WERI-Rb-1 (cell line): ENCODE measurements around the gene GDF11.

ENCODE experiments used
- DNase-seq: peaks from one replicate; pipeline ENCODE4 v3.0.0-alpha.2; 2020
- H3K27ac ChIP-seq: fragments of 250-450 bp; sonication (Bioruptor Pico); 2 replicates; pipeline ENCODE4 v1.5.1; 2020; ENCODE audit warnings: mild to moderate bottlenecking, moderate library complexity
- H3K27me3 ChIP-seq: fragments of 250-450 bp; sonication (Bioruptor Pico); 2 replicates; pipeline ENCODE4 v1.5.1; 2021; ENCODE audit warnings: mild to moderate bottlenecking, low read depth, moderate library complexity; ENCODE audit not compliant: insufficient read depth, severe bottlenecking
- H3K36me3 ChIP-seq: fragments of 250-450 bp; sonication (Bioruptor Pico); 2 replicates; pipeline ENCODE4 v1.5.1; 2020; ENCODE audit warnings: mild to moderate bottlenecking, moderate library complexity
- H3K4me3 ChIP-seq: 2 replicates; pipeline ENCODE4 v1.5.1; 2011; ENCODE audit warnings: low read depth, mild to moderate bottlenecking, control low read depth, low read length
- H3K9me3 ChIP-seq: fragments of 250-450 bp; sonication (Bioruptor Pico); 2 replicates; pipeline ENCODE4 v1.5.1; 2021; ENCODE audit warnings: mild to moderate bottlenecking, moderate library complexity; ENCODE audit not compliant: severe bottlenecking
- TF ChIP-seq, protein P1 (sequence below): IDR thresholded peaks from 2 replicates; pipeline ENCODE4 v1.5.1; 2011; ENCODE audit warnings: low read depth, mild to moderate bottlenecking, control low read depth, inconsistent platforms, low read length

GDF11 gene

DNA sequence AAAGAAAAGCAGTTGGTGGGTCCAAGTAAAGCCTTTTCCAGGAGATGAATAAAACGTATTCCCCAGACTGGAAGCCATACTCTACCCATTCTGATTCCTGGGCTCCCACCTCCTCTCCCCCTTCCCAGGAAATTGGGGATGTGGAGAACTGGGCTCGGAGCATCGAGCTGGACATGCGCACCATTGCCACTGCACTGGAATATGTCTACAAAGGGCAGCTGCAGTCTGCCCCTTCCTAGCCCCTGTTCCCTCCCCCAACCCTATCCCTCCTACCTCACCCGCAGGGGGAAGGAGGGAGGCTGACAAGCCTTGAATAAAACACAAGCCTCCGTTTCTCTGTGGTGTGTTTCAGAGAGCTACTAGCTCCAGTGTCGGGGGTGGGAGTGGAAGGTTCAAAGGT is 23.6 kb upstream of the GDF11 start:
- no peaks in the 10 kb centered on the region for H3K27me3 ChIP-seq
- DNase-seq: no peak
- H3K27ac ChIP-seq: peak overlapping the region; percentile 81
- no peak overlapping the region for H3K4me3 ChIP-seq
- H3K9me3 ChIP-seq: no peaks in the 10 kb centered on the region
- TF ChIP-seq, protein P1, sequence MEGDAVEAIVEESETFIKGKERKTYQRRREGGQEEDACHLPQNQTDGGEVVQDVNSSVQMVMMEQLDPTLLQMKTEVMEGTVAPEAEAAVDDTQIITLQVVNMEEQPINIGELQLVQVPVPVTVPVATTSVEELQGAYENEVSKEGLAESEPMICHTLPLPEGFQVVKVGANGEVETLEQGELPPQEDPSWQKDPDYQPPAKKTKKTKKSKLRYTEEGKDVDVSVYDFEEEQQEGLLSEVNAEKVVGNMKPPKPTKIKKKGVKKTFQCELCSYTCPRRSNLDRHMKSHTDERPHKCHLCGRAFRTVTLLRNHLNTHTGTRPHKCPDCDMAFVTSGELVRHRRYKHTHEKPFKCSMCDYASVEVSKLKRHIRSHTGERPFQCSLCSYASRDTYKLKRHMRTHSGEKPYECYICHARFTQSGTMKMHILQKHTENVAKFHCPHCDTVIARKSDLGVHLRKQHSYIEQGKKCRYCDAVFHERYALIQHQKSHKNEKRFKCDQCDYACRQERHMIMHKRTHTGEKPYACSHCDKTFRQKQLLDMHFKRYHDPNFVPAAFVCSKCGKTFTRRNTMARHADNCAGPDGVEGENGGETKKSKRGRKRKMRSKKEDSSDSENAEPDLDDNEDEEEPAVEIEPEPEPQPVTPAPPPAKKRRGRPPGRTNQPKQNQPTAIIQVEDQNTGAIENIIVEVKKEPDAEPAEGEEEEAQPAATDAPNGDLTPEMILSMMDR: no peak
- peaks cover 23% of the 10 kb centered on the region for H3K36me3 ChIP-seq

DNA sequence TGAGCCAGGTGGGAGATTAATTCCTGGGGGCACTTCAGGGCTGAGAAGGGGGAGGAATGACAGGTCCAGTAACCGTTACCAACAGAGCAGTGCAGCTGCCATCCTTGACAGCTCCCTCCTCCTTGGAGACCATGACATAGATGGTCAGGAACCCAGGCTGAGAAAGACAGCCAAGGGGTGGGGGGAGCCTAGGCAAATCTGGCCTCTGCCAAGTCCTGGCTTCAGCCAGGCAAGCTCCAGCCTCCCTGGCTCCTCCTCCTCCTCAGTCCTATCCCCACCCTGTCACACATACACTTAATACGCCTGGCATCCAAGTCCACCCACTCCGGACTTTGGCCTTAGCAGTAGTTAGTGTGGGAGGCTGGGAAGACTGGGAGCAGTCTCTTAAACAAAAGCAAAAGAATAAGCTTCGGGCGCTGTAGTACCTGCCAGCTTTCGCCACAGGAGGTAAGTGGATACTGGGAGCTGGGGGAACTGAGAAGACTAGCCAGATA is 22.8 kb upstream of the GDF11 start, which contains the start of gene RDH5:
TSS of gene RDH5 (plus strand) at position 323 of the 494 bp plus-strand sequence. CDS start 792 bp downstream, outside the sequence.
- peak; percentile 75 for DNase-seq
- no peaks in the 10 kb centered on the region for H3K27me3 ChIP-seq
- no peak within 1 kb of the TSS for H3K4me3 ChIP-seq
- TF ChIP-seq, protein P1: no peak
- H3K27ac ChIP-seq: peak within 1 kb of the TSS; percentile 81
- H3K9me3 ChIP-seq: no peaks in the 10 kb centered on the region
- H3K36me3 ChIP-seq: peaks cover 31% of the 10 kb centered on the region

- TF ChIP-seq, protein P1: peak; percentile 84
- peak overlapping the region; percentile 81 for H3K27ac ChIP-seq
- DNase-seq: peak; percentile 76
Measured at GRCh38 chr12:55720894-55721444, 22.0 kb upstream of the GDF11 start.

GRCh38 chr12:55721601-55722213 is 21.2 kb upstream of the GDF11 start:
- H3K27ac ChIP-seq: no peak overlapping the region; the same call in 1 of the 2 replicates
- TF ChIP-seq, protein P1: no peak
- no peaks in the 10 kb centered on the region for H3K27me3 ChIP-seq
- H3K4me3 ChIP-seq: no peak overlapping the region
- DNase-seq: no peak
- H3K9me3 ChIP-seq: no peaks in the 10 kb centered on the region
- peaks cover 45% of the 10 kb centered on the region for H3K36me3 ChIP-seq

More at GRCh38 chr12:55720894-55721444, 22.0 kb upstream of the GDF11 start:
- H3K36me3 ChIP-seq: peaks cover 39% of the 10 kb centered on the region
- no peaks in the 10 kb centered on the region for H3K27me3 ChIP-seq
- H3K9me3 ChIP-seq: no peaks in the 10 kb centered on the region
- no peak overlapping the region for H3K4me3 ChIP-seq

GRCh38 chr12:55722948-55723347 is 20.0 kb upstream of the GDF11 start:
- Histone ChIP-seq H3K36me3 (peaks cover 52% of the 10 kb centered on the region), H3K27ac (no peak overlapping the region; the same call in none of the 2 replicates), H3K4me3 (no peak overlapping the region), H3K9me3 (no peaks in the 10 kb centered on the region), H3K27me3 (no peaks in the 10 kb centered on the region)
- DNase-seq: no peak
- TF ChIP-seq, protein P1: no peak
